SU-DHL-6 (cell line): ENCODE results near the gene CINP.

Experiments
- EZH2phosphoT487 ChIP-seq: fragments of 200-600 bp; sonication (generic), shearing (Covaris generic); conservative IDR thresholded peaks from 2 replicates; pipeline ENCODE4 v1.6.1; 2018; ENCODE audit warnings: mild to moderate bottlenecking, antibody characterized with exemption, low read length, moderate library complexity, mixed read lengths
- TF ChIP-seq, protein P1 (sequence below): fragments of 200-600 bp; sonication (generic); IDR thresholded peaks from one replicate; pipeline ENCODE4 v1.5.1; 2017; ENCODE audit warnings: antibody characterized with exemption, mild to moderate bottlenecking, low read length, moderate library complexity; ENCODE audit not compliant: insufficient read depth, poor library complexity, severe bottlenecking

DNA sequence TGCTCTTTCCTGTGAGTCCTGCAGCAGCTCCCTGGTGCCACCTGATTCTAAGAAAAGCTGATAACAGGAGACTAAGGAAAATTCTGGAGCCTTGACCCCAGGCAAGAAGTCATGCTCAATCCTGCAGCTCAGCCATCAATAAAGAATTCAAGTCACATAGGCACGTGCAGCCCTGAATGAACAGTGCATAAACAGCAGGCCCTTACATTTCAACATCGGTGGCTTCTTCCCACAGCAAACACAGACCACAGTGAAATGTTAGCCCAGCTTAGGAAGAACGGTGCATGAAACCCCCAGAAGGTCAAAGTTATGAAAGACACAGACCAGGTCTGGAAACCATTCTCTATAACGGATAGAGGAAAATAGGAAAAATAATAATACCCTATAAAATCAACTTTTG lies 10.5 kb downstream of the CINP start:
- TF ChIP-seq, protein P1, sequence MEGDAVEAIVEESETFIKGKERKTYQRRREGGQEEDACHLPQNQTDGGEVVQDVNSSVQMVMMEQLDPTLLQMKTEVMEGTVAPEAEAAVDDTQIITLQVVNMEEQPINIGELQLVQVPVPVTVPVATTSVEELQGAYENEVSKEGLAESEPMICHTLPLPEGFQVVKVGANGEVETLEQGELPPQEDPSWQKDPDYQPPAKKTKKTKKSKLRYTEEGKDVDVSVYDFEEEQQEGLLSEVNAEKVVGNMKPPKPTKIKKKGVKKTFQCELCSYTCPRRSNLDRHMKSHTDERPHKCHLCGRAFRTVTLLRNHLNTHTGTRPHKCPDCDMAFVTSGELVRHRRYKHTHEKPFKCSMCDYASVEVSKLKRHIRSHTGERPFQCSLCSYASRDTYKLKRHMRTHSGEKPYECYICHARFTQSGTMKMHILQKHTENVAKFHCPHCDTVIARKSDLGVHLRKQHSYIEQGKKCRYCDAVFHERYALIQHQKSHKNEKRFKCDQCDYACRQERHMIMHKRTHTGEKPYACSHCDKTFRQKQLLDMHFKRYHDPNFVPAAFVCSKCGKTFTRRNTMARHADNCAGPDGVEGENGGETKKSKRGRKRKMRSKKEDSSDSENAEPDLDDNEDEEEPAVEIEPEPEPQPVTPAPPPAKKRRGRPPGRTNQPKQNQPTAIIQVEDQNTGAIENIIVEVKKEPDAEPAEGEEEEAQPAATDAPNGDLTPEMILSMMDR, result no peak
- TF ChIP-seq EZH2phosphoT487, result no peak
